ENCODE results near the gene ZBED4.

The ZBED4 gene

GRCh38 chr22:49935561-49935960 is 81.9 kb downstream of the ZBED4 start:
- no peaks in the 10 kb centered on the region for H3K9me2 ChIP-seq (replicated peaks; ENCODE audit: control insufficient read depth, low read length)
- peaks cover 30% of the 10 kb centered on the region for H3F3A ChIP-seq (ENCODE audit: control insufficient read depth, insufficient read depth)
- no peaks in the 10 kb centered on the region for H3K27me3 ChIP-seq (ENCODE audit: control insufficient read depth, low read length)
- no peak overlapping the region for H3K4me2 ChIP-seq (ENCODE audit: low read length)
- H3K9me3 ChIP-seq (ENCODE audit: control insufficient read depth, insufficient read depth, low read length), result no peaks in the 10 kb centered on the region
- peaks cover 63% of the 10 kb centered on the region for H3K4me1 ChIP-seq (ENCODE audit: control insufficient read depth, low read length)
- no peak overlapping the region for H3K27ac ChIP-seq (ENCODE audit: low read depth, low read length)
- H4K20me1 ChIP-seq (ENCODE audit: control insufficient read depth, insufficient read depth, low read depth, low read length), result no peaks in the 10 kb centered on the region
- H3K4me3 ChIP-seq (ENCODE audit: low read length), result no peak overlapping the region
- H3K36me3 ChIP-seq (ENCODE audit: control insufficient read depth, low read length), result peaks cover 15% of the 10 kb centered on the region
- H3K79me2 ChIP-seq (ENCODE audit: control insufficient read depth, low read length), result peaks cover 19% of the 10 kb centered on the region
- TF ChIP-seq, protein P1, sequence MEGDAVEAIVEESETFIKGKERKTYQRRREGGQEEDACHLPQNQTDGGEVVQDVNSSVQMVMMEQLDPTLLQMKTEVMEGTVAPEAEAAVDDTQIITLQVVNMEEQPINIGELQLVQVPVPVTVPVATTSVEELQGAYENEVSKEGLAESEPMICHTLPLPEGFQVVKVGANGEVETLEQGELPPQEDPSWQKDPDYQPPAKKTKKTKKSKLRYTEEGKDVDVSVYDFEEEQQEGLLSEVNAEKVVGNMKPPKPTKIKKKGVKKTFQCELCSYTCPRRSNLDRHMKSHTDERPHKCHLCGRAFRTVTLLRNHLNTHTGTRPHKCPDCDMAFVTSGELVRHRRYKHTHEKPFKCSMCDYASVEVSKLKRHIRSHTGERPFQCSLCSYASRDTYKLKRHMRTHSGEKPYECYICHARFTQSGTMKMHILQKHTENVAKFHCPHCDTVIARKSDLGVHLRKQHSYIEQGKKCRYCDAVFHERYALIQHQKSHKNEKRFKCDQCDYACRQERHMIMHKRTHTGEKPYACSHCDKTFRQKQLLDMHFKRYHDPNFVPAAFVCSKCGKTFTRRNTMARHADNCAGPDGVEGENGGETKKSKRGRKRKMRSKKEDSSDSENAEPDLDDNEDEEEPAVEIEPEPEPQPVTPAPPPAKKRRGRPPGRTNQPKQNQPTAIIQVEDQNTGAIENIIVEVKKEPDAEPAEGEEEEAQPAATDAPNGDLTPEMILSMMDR (IDR thresholded peaks at IDR 0.05; ENCODE audit: low read depth, low read length, poor library complexity, severe bottlenecking), result no peak
- no peak for TF ChIP-seq EZH2phosphoT487 (IDR thresholded peaks at IDR 0.05; ENCODE audit: borderline replicate concordance, low read length)

GRCh38 chr22:49936018-49936972 is 82.7 kb downstream of the ZBED4 start:
- H3K79me2 ChIP-seq (ENCODE audit: control insufficient read depth, low read length), result peaks cover 19% of the 10 kb centered on the region
- peak overlapping the region; percentile 81 for H3K27ac ChIP-seq (ENCODE audit: low read depth, low read length)
- no peak for TF ChIP-seq EZH2phosphoT487 (IDR thresholded peaks at IDR 0.05; ENCODE audit: borderline replicate concordance, low read length)
- TF ChIP-seq, protein P1 (IDR thresholded peaks at IDR 0.05; ENCODE audit: low read depth, low read length, poor library complexity, severe bottlenecking), result no peak
- H3K27me3 ChIP-seq (ENCODE audit: control insufficient read depth, low read length), result no peaks in the 10 kb centered on the region
- H3K4me1 ChIP-seq (ENCODE audit: control insufficient read depth, low read length), result peaks cover 56% of the 10 kb centered on the region
- H3K4me3 ChIP-seq (ENCODE audit: low read length), result peak overlapping the region; percentile 57
- H3K36me3 ChIP-seq (ENCODE audit: control insufficient read depth, low read length), result peaks cover 15% of the 10 kb centered on the region
- H3K9me2 ChIP-seq (replicated peaks; ENCODE audit: control insufficient read depth, low read length), result no peaks in the 10 kb centered on the region
- peak overlapping the region; percentile 77 for H3K4me2 ChIP-seq (ENCODE audit: low read length)
- H4K20me1 ChIP-seq (ENCODE audit: control insufficient read depth, insufficient read depth, low read depth, low read length), result no peaks in the 10 kb centered on the region
- no peaks in the 10 kb centered on the region for H3K9me3 ChIP-seq (ENCODE audit: control insufficient read depth, insufficient read depth, low read length)
- H3F3A ChIP-seq (ENCODE audit: control insufficient read depth, insufficient read depth), result peaks cover 26% of the 10 kb centered on the region

GRCh38 chr22:49936973-49937757 is 83.5 kb downstream of the ZBED4 start:
- peaks cover 48% of the 10 kb centered on the region for H3K4me1 ChIP-seq (ENCODE audit: control insufficient read depth, low read length)
- H3K79me2 ChIP-seq (ENCODE audit: control insufficient read depth, low read length), result peaks cover 19% of the 10 kb centered on the region
- H3K9me2 ChIP-seq (replicated peaks; ENCODE audit: control insufficient read depth, low read length), result no peaks in the 10 kb centered on the region
- H3K4me3 ChIP-seq (ENCODE audit: low read length), result peak overlapping the region; percentile 57
- H3F3A ChIP-seq (ENCODE audit: control insufficient read depth, insufficient read depth), result peaks cover 18% of the 10 kb centered on the region
- H3K27ac ChIP-seq (ENCODE audit: low read depth, low read length), result peak overlapping the region; percentile 81
- H3K4me2 ChIP-seq (ENCODE audit: low read length), result peak overlapping the region; percentile 77
- no peaks in the 10 kb centered on the region for H3K27me3 ChIP-seq (ENCODE audit: control insufficient read depth, low read length)
- no peaks in the 10 kb centered on the region for H3K9me3 ChIP-seq (ENCODE audit: control insufficient read depth, insufficient read depth, low read length)
- no peaks in the 10 kb centered on the region for H4K20me1 ChIP-seq (ENCODE audit: control insufficient read depth, insufficient read depth, low read depth, low read length)
- TF ChIP-seq, protein P1 (IDR thresholded peaks at IDR 0.05; ENCODE audit: low read depth, low read length, poor library complexity, severe bottlenecking), result no peak
- TF ChIP-seq EZH2phosphoT487 (IDR thresholded peaks at IDR 0.05; ENCODE audit: borderline replicate concordance, low read length), result no peak
- H3K36me3 ChIP-seq (ENCODE audit: control insufficient read depth, low read length), result peaks cover 15% of the 10 kb centered on the region
